ENCODE results near the gene CANX.
A peak's percentile ranks its signal among the peaks of the same experiment; 100 is the strongest.

CANX gene

DNA sequence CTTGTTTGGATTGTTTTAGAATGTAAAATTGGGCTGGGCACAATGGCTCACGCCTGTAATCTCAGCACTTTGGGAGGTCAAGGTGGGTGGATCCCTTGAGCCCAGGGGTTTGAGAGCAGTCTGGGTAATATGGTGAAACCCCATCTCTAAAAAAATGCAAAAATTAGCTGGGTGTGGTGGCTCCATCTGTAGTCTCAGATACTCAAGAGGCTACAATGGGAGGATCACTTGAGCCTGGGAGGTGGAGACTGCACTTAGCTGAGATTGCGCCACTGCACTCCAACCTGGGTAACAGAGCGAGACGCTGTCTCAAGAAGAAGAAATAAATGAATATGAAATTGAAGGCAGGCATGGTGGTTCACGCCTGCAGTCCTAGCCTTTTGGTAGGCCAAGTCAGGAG lies 55.2 kb downstream of the CANX start:
- Histone ChIP-seq H3K4me2 (ENCODE audit: low read length, poor library complexity, severe bottlenecking) (no peak overlapping the region), H2BK120ac (ENCODE audit: low read depth, low read length) (no peak overlapping the region), H2AK5ac (ENCODE audit: low read length, severe bottlenecking) (no peak overlapping the region), H4K91ac (ENCODE audit: low read length) (peak overlapping the region; percentile 48), H2BK15ac (ENCODE audit: low read depth, poor library complexity, severe bottlenecking) (no peak overlapping the region), H3K4me1 (ENCODE audit: control insufficient read depth, insufficient read depth, low read depth, low read length) (peaks cover 5% of the 10 kb centered on the region), H2BK5ac (ENCODE audit: low read depth, low read length, poor library complexity, severe bottlenecking) (no peak overlapping the region), H3K36me3 (ENCODE audit: control insufficient read depth in 1 of 2, insufficient read depth in 2 of 2, low read depth in 1 of 2, low read length in 2 of 2) (peaks cover 11% of the 10 kb centered on the region in 2 experiments), H4K8ac (ENCODE audit: low read length) (no peak overlapping the region), H3K9me3 (ENCODE audit: control insufficient read depth, low read length) (no peaks in the 10 kb centered on the region), H3K14ac (ENCODE audit: low read length in 2 of 2) (no peak overlapping the region), H3K79me1 (replicated peaks; ENCODE audit: low read length, poor library complexity, severe bottlenecking) (peaks cover 18% of the 10 kb centered on the region), H3K9ac (ENCODE audit: low read length) (no peak overlapping the region), H3K4me3 (ENCODE audit: insufficient read depth in 1 of 2, low read depth in 1 of 2, low read length in 2 of 2) (no peak overlapping the region), H2BK12ac (ENCODE audit: low read length in 2 of 2) (peak overlapping the region in 1 of 2 experiments; percentile 33), H3K23ac (ENCODE audit: low read length in 2 of 2) (peak overlapping the region in 1 of 2 experiments; percentile 31), H2AFZ (ENCODE audit: low read depth, low read length) (no peak overlapping the region), H3K27me3 (ENCODE audit: control insufficient read depth in 1 of 2, insufficient read depth in 1 of 2, low read length in 2 of 2) (no peaks in the 10 kb centered on the region), H3K27ac (ENCODE audit: low read length, poor library complexity, severe bottlenecking) (no peak overlapping the region), H3K4ac (ENCODE audit: low read depth in 1 of 2, low read length in 2 of 2) (no peak overlapping the region), H3K18ac (ENCODE audit: low read depth in 1 of 2, low read length in 2 of 2) (no peak overlapping the region)
- WGBS = over 99% methylated on average over 5 of the region's 5 CpGs
- no peak for DNase-seq

DNA sequence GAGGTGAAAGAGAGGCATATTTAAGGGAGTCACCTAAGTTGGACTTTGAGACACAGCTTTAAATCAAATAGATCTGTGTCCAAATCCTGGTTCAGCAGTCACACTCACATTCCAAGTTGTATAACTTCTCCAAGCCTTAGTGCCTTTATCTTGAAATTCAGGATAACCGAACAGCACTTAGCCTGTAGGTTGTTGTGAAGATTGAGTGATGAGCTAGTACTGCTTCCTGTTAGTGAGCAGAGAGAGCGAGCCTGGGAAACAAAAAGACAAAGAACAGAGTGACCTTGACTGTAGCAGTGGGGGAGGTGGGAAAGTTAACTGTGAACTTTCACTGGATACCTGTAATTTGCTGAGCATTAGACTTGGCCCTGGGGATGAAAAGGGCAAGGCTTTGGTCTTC lies 56.3 kb downstream of the CANX start:
- peak; percentile 59 for DNase-seq
- Histone ChIP-seq H2BK120ac (ENCODE audit: low read depth, low read length) (no peak overlapping the region), H3K4ac (ENCODE audit: low read depth in 1 of 2, low read length in 2 of 2) (no peak overlapping the region)

DNA sequence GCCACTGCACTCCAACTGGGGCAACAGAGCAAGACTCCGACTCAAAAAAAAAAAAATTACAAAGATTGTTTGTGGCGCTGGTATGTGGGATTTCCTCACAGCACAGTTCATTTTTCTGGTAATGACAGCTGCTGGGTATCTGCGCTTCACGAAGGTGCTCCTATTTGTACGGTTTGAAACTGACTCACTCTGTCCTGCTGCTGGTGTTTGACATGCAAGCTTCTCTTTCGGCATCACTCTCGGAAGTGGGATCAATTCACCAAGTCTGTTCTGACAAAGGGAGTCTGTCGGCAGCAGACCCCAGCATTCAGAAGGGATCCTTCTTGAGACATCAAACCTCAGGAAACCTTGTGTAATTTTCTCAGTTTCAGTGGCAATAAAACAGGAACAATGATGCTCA lies 60.2 kb downstream of the CANX start:
- Histone ChIP-seq H4K91ac (ENCODE audit: low read length) (no peak overlapping the region), H3K23ac (ENCODE audit: low read length in 2 of 2) (no peak overlapping the region), H3K4ac (ENCODE audit: low read depth in 1 of 2, low read length in 2 of 2) (no peak overlapping the region), H3K14ac (ENCODE audit: low read length in 2 of 2) (no peak overlapping the region), H2BK12ac (ENCODE audit: low read length in 2 of 2) (no peak overlapping the region), H3K79me1 (replicated peaks; ENCODE audit: low read length, poor library complexity, severe bottlenecking) (peaks cover 11% of the 10 kb centered on the region), H2AK5ac (ENCODE audit: low read length, severe bottlenecking) (no peak overlapping the region), H2BK5ac (ENCODE audit: low read depth, low read length, poor library complexity, severe bottlenecking) (no peak overlapping the region), H3K36me3 (ENCODE audit: control insufficient read depth in 1 of 2, insufficient read depth in 2 of 2, low read depth in 1 of 2, low read length in 2 of 2) (peaks cover 0 to 5% of the 10 kb centered on the region in 2 experiments), H4K8ac (ENCODE audit: low read length) (no peak overlapping the region), H3K27ac (ENCODE audit: low read length, poor library complexity, severe bottlenecking) (no peak overlapping the region), H3K4me2 (ENCODE audit: low read length, poor library complexity, severe bottlenecking) (no peak overlapping the region), H3K27me3 (ENCODE audit: control insufficient read depth in 1 of 2, insufficient read depth in 1 of 2, low read length in 2 of 2) (no peaks in the 10 kb centered on the region), H3K9me3 (ENCODE audit: control insufficient read depth, low read length) (no peaks in the 10 kb centered on the region), H2BK15ac (ENCODE audit: low read depth, poor library complexity, severe bottlenecking) (no peak overlapping the region), H2AFZ (ENCODE audit: low read depth, low read length) (no peak overlapping the region), H2BK120ac (ENCODE audit: low read depth, low read length) (no peak overlapping the region), H3K4me1 (ENCODE audit: control insufficient read depth, insufficient read depth, low read depth, low read length) (peaks cover 31% of the 10 kb centered on the region), H3K4me3 (ENCODE audit: insufficient read depth in 1 of 2, low read depth in 1 of 2, low read length in 2 of 2) (no peak overlapping the region), H3K18ac (ENCODE audit: low read depth in 1 of 2, low read length in 2 of 2) (no peak overlapping the region), H3K9ac (ENCODE audit: low read length) (no peak overlapping the region)
- 85% methylated on average over 8 of the region's 8 CpGs for WGBS
- DNase-seq = peak; percentile 30

More for the DNA sequence above, 56.3 kb downstream of the CANX start:
- no peak overlapping the region for H2BK12ac ChIP-seq (ENCODE audit: low read length in 2 of 2)
- no peak overlapping the region for H4K91ac ChIP-seq (ENCODE audit: low read length)
- no peaks in the 10 kb centered on the region for H3K27me3 ChIP-seq (ENCODE audit: control insufficient read depth in 1 of 2, insufficient read depth in 1 of 2, low read length in 2 of 2)
- 28% methylated on average over 2 of the region's 2 CpGs for WGBS
- no peak overlapping the region for H3K14ac ChIP-seq (ENCODE audit: low read length in 2 of 2)
- no peak overlapping the region for H3K4me2 ChIP-seq (ENCODE audit: low read length, poor library complexity, severe bottlenecking)
- peaks cover 11% of the 10 kb centered on the region for H3K4me1 ChIP-seq (ENCODE audit: control insufficient read depth, insufficient read depth, low read depth, low read length)
- no peaks in the 10 kb centered on the region for H3K9me3 ChIP-seq (ENCODE audit: control insufficient read depth, low read length)
- no peak overlapping the region for H2AFZ ChIP-seq (ENCODE audit: low read depth, low read length)
- H4K8ac ChIP-seq (ENCODE audit: low read length) = no peak overlapping the region
- no peak overlapping the region for H3K18ac ChIP-seq (ENCODE audit: low read depth in 1 of 2, low read length in 2 of 2)
- peaks cover 6% of the 10 kb centered on the region in 2 experiments for H3K36me3 ChIP-seq (ENCODE audit: control insufficient read depth in 1 of 2, insufficient read depth in 2 of 2, low read depth in 1 of 2, low read length in 2 of 2)
- H3K9ac ChIP-seq (ENCODE audit: low read length) = no peak overlapping the region
- H3K27ac ChIP-seq (ENCODE audit: low read length, poor library complexity, severe bottlenecking) = no peak overlapping the region
- H3K23ac ChIP-seq (ENCODE audit: low read length in 2 of 2) = no peak overlapping the region
- no peak overlapping the region for H2BK5ac ChIP-seq (ENCODE audit: low read depth, low read length, poor library complexity, severe bottlenecking)
- no peak overlapping the region for H2AK5ac ChIP-seq (ENCODE audit: low read length, severe bottlenecking)
- H2BK15ac ChIP-seq (ENCODE audit: low read depth, poor library complexity, severe bottlenecking) = peak overlapping the region; percentile 40
- H3K79me1 ChIP-seq (replicated peaks; ENCODE audit: low read length, poor library complexity, severe bottlenecking) = peaks cover 18% of the 10 kb centered on the region
- H3K4me3 ChIP-seq (ENCODE audit: insufficient read depth in 1 of 2, low read depth in 1 of 2, low read length in 2 of 2) = no peak overlapping the region

DNA sequence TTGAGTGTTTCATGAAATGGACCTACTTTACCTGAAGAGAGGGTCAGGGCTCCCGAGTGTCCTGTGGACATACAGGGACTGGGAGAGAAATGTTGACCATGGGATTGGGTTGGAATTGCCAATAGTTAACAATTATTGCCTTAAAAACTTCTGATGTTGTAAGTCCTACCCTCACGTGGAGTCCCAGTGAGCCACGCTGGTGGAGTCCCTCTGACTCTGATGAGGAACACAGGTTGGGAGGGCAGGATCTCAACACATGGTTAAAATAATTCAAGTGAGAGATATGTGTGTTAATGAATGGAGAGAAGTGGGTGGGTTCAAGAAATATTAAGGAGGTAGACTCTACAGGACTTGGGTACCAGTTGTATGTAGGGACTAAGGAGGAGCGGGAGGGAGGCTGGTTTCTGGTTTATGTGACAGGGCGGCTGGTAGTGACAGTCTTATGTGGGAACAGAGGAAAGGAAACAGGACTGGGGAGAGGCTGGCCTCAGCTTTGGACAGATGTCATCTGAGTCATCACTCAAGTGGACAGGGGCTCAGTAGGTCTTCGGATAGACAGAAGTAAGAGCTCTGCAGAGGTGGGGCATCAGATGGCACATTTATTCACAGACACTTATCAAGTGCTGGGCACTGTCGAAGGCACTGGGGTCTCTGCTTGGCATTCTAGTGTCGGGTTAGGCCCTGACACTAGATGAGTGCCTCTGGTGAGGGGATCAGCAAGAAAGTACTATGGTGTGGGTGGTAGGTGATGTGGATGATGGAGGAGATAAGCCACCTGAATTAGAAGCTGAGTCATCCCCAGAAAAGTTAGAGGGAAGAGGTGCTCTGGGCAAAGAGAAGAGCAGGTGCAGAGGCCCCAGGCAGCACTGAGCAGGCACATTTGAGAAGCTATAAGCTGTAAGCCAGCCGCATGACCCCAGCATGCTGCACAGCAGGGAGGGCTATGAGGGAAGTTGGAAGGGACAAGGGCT lies 61.1 kb downstream of the CANX start:
- no peak overlapping the region for H3K27ac ChIP-seq (ENCODE audit: low read length, poor library complexity, severe bottlenecking)
- H3K36me3 ChIP-seq (ENCODE audit: control insufficient read depth in 1 of 2, insufficient read depth in 2 of 2, low read depth in 1 of 2, low read length in 2 of 2) = peaks cover 0 to 5% of the 10 kb centered on the region in 2 experiments
- no peaks in the 10 kb centered on the region for H3K9me3 ChIP-seq (ENCODE audit: control insufficient read depth, low read length)
- H3K4ac ChIP-seq (ENCODE audit: low read depth in 1 of 2, low read length in 2 of 2) = no peak overlapping the region
- peak overlapping the region in 1 of 2 experiments; percentile 14 for H3K18ac ChIP-seq (ENCODE audit: low read depth in 1 of 2, low read length in 2 of 2)
- no peak overlapping the region for H4K8ac ChIP-seq (ENCODE audit: low read length)
- no peak overlapping the region for H2BK5ac ChIP-seq (ENCODE audit: low read depth, low read length, poor library complexity, severe bottlenecking)
- H3K79me1 ChIP-seq (replicated peaks; ENCODE audit: low read length, poor library complexity, severe bottlenecking) = peaks cover 5% of the 10 kb centered on the region
- H2BK15ac ChIP-seq (ENCODE audit: low read depth, poor library complexity, severe bottlenecking) = no peak overlapping the region
- H2BK12ac ChIP-seq (ENCODE audit: low read length in 2 of 2) = no peak overlapping the region
- H2BK120ac ChIP-seq (ENCODE audit: low read depth, low read length) = no peak overlapping the region
- no peak overlapping the region for H2AFZ ChIP-seq (ENCODE audit: low read depth, low read length)
- H3K4me3 ChIP-seq (ENCODE audit: insufficient read depth in 1 of 2, low read depth in 1 of 2, low read length in 2 of 2) = no peak overlapping the region
- no peak overlapping the region for H3K4me2 ChIP-seq (ENCODE audit: low read length, poor library complexity, severe bottlenecking)
- peaks cover 33% of the 10 kb centered on the region for H3K4me1 ChIP-seq (ENCODE audit: control insufficient read depth, insufficient read depth, low read depth, low read length)
- H3K27me3 ChIP-seq (ENCODE audit: control insufficient read depth in 1 of 2, insufficient read depth in 1 of 2, low read length in 2 of 2) = no peaks in the 10 kb centered on the region
- no peak overlapping the region for H3K23ac ChIP-seq (ENCODE audit: low read length in 2 of 2)
- H2AK5ac ChIP-seq (ENCODE audit: low read length, severe bottlenecking) = no peak overlapping the region
- no peak overlapping the region for H3K14ac ChIP-seq (ENCODE audit: low read length in 2 of 2)
- DNase-seq = peak; percentile 47
- no peak overlapping the region for H3K9ac ChIP-seq (ENCODE audit: low read length)
- H4K91ac ChIP-seq (ENCODE audit: low read length) = no peak overlapping the region
- 78% methylated on average over 9 of the region's 9 CpGs for WGBS
